Tibial nerve (tissue), 3 donors: ENCODE data around the gene TPRG1L.

Experiments
- POLR2A ChIP-seq, 2 donors: fragments of 450-650 bp; IDR thresholded peaks; one replicate each; pipeline ENCODE4 v1.6.1; 2017; ENCODE audit warnings: antibody characterized with exemption in 2 of 2, mild to moderate bottlenecking in 2 of 2, moderate library complexity in 2 of 2
- TF ChIP-seq, protein P1 (sequence below), 5 experiments: fragments of 200-600 bp in 3 of 5; fragments of 450-650 bp in 2 of 5; sonication (generic) in 3 of 5; IDR thresholded peaks; one replicate each; pipeline ENCODE4 v1.5.1; 2016 to 2019; ENCODE audit warnings: antibody characterized with exemption in 5 of 5, mild to moderate bottlenecking in 3 of 5, moderate library complexity in 2 of 5

DNA sequence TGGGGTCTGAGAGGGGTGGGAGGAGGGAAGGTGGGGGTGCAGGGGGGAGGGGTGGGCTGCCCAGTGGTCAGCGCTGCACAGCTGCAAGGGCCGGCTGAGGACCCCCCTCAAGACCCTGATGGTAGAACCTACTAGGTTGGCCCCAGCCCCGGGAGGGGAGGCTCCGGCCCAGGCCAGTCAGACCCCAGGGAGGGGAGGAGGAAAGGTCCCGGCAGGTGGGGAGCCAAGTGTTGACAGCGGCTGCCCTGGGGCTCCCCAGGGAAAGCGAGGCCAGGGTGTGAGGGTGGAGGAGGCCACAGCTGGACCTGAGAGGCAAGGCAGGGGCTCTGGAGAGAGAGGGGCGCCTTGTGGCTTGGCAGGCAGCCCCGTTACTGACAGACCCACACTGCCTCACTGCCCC is 44.6 kb upstream of the TPRG1L start:
- TF ChIP-seq, protein P1, sequence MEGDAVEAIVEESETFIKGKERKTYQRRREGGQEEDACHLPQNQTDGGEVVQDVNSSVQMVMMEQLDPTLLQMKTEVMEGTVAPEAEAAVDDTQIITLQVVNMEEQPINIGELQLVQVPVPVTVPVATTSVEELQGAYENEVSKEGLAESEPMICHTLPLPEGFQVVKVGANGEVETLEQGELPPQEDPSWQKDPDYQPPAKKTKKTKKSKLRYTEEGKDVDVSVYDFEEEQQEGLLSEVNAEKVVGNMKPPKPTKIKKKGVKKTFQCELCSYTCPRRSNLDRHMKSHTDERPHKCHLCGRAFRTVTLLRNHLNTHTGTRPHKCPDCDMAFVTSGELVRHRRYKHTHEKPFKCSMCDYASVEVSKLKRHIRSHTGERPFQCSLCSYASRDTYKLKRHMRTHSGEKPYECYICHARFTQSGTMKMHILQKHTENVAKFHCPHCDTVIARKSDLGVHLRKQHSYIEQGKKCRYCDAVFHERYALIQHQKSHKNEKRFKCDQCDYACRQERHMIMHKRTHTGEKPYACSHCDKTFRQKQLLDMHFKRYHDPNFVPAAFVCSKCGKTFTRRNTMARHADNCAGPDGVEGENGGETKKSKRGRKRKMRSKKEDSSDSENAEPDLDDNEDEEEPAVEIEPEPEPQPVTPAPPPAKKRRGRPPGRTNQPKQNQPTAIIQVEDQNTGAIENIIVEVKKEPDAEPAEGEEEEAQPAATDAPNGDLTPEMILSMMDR (IDR thresholded peaks at IDR 0.05): no peak
- TF ChIP-seq POLR2A (IDR thresholded peaks at IDR 0.05): no peak
